ACHN (cell line): ENCODE data around the gene OR9G4.
A peak's percentile ranks its signal among the peaks of the same experiment; 100 is the strongest.

Source experiments
- DNase-seq: peaks from one replicate; pipeline ENCODE4 v3.0.0-alpha.2; 2015
- in situ Hi-C: cut with HindIII; loops from 2 replicates; pipeline ENCODE4 v1.10.0; 2017; ENCODE audit warnings: low sequenced_read_pairs, low pct_ligation_motif_present, low pct_unique_long_range_greater_than_20kb

OR9G4 gene

DNA sequence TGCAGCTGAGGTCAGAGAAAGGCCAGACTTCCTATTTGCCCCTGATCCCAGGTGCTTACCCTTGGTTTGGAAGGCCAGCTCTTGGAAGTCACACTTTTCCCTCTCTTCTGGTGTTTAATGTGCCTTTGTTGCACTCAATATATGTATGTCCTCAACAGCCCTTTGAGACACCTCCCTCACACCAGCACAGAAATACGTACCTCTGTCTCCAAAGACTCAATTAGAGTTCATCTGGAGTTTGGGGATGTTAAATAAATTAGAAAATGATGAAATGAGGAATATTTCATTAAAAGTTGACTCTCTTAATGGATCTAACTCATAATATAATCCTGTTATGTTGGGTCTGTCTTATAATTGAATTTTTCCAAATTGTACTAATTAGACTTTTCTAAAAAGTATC is at the start of gene OR9G4:
Gene OR9G4, minus strand, starts transcription at position 101 of the 400 bp plus-strand sequence. CDS start 4,931 bp downstream, outside the sequence.
- no peak for DNase-seq
- in situ Hi-C loops: no loop called here

GRCh38 chr11:56783448-56784041 is 35.0 kb upstream of the OR9G4 start:
- in situ Hi-C loops: no loop called here
- DNase-seq: peak; percentile 61

GRCh38 chr11:56782167-56782847 is 33.8 kb upstream of the OR9G4 start:
- in situ Hi-C loops: no loop called here
- no peak for DNase-seq

DNA sequence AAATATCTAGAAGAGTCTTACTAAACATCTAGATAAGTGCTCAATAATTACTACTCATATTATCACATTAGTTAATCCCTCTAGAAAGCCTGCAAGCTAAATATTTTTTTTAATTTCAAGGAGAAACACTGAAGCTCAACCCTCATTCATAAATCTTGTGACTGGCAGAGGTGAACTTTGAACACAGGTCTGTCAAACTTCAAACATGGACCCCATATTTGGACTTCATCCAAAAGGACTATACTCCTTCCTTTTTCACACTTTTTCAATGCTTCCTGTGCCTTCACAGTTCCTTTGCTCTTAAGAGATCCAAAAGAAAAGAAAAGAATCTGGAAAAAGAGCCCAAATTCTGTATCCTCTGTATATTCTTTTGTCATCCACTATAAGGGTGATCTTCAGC is 28.3 kb upstream of the OR9G4 start:
- in situ Hi-C loops: no loop called here
- no peak for DNase-seq

DNA sequence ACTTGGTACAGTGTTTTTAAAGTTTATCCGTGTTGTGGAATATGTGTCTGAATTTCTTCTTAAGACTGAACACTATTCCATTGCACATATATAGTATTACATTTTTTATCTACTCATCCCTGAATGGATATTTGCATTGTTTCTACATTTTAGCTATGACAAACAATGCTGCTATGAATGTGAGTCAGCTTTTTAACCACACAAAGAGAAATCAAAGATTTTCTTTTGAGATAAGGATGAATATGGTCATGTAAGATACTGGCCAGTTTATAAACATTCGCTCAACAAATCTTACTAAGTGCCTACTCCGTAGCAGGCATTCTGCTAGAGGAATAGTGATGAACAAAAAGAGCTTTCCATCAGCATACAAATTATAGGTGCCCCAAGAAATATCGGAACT is 16.5 kb upstream of the OR9G4 start:
- in situ Hi-C loops: no loop called here
- DNase-seq: no peak

DNA sequence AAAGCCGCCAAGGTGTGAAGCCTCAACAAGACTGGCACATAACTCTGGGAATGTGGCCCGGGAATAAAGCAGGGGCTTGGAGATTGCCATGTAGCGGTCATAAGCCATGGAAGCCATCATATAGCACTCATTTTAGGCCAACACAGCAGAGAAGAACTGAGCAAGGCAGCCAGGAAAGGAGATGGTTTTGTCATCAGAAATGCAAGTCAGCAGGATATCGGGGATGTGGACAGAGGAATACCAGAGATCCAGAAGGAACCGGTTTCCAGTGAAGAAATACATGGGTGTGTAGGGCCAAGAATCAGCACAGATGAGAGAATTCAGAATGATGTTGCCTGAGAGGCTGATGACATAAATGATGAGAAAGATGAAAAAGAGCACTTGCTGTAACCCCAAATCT is 3.0 kb upstream of the OR9G4 start:
- DNase-seq: no peak
- in situ Hi-C loops: no loop called here

- DNase-seq: no peak
- in situ Hi-C loops: no loop called here
These were observed 1.7 kb upstream of the OR9G4 start for GRCh38 chr11:56750190-56750589.

DNA sequence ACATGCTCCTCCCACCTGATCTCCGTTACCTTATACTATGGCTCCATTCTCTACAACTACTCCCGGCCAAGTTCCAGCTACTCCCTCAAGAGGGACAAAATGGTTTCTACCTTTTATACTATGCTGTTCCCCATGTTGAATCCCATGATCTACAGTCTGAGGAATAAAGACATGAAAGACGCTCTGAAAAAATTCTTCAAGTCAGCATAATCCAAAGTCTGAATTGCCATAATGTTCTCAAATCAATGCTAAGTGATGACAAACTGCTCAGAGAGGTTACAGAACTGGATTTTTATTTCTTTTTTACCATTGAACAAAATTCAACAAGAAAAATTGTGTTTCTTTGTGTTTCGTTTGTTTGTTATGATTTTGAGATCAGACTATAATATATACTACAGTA is 7.6 kb downstream of the OR9G4 start:
- in situ Hi-C loops: no loop called here
- DNase-seq: no peak

DNA sequence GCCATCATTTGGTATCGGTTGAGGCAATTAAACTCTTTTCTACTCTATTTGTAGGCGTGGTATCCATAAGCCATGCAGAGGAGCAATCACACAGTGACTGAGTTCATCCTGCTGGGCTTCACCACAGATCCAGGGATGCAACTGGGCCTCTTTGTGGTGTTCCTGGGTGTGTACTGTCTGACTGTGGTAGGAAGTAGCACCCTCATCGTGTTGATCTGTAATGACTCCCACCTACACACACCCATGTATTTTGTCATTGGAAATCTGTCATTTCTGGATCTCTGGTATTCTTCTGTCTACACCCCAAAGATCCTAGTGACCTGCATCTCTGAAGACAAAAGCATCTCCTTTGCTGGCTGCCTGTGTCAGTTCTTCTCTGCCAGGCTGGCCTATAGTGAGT is 8.4 kb downstream of the OR9G4 start:
- in situ Hi-C loops: no loop called here
- no peak for DNase-seq

DNA sequence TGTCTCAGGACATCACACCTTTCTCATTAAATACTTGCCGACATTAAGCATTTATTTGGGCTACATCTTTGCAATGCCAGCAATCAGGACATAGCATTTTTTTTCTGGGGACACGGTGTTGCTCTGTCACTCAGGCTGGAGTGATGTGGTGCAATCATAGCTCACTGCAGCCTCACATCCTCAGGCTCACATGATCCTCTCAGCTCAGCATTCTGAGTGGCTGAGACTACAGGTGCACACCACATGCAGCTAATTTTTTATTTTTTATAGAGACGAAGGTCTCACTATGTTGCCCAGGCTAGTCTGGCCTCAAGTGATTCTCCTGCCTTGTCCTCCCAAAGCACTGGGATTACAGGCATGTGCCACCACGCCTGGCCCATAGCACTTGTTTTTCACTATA is 28.0 kb downstream of the OR9G4 start:
- in situ Hi-C loops: no loop called here

GRCh38 chr11:56716379-56716854 is 32.1 kb downstream of the OR9G4 start:
- in situ Hi-C loops: no loop called here
- DNase-seq: no peak

More for the DNA sequence above, 28.0 kb downstream of the OR9G4 start:
- no peak for DNase-seq

GRCh38 chr11:56714206-56714605 is 34.3 kb downstream of the OR9G4 start:
- in situ Hi-C loops: no loop called here
- DNase-seq: no peak

- DNase-seq: no peak
These were observed 42.0 kb downstream of the OR9G4 start for GRCh38 chr11:56706486-56706885.

DNA sequence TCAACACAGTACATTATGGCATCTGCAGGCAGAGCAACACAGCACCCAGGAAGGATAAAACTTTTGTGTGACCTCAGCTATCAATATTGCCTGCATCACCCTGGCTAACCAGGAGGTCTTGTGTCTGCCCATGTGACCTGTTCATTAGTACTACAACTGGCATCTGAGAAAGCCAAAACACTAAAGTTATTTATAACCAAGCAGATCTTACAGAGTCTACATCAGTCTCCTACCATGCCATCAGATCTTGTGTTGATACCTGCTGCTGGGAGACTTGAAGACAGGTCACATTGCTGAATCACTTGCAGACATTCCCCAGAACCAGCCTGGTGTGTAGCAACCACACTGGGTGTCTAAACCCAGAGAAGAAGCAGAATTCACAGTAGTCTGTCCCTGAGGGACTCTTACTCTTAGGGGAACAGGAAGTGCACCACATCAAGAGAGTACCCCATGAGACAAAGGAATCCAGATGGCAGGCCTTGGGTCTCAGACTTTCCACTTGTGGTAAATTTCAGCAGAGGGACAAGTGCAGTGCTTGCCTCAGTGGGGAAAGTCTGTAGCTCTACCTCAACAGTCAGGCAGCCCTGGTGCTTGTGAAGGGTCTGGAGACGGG is 42.6 kb downstream of the OR9G4 start:
- in situ Hi-C loops: no loop called here

More at GRCh38 chr11:56706486-56706885, 42.0 kb downstream of the OR9G4 start:
- in situ Hi-C loops: no loop called here

GRCh38 chr11:56700914-56701485 is 47.5 kb downstream of the OR9G4 start:
- in situ Hi-C loops: no loop called here
- no peak for DNase-seq

More for the DNA sequence above, 42.6 kb downstream of the OR9G4 start:
- no peak for DNase-seq

DNA sequence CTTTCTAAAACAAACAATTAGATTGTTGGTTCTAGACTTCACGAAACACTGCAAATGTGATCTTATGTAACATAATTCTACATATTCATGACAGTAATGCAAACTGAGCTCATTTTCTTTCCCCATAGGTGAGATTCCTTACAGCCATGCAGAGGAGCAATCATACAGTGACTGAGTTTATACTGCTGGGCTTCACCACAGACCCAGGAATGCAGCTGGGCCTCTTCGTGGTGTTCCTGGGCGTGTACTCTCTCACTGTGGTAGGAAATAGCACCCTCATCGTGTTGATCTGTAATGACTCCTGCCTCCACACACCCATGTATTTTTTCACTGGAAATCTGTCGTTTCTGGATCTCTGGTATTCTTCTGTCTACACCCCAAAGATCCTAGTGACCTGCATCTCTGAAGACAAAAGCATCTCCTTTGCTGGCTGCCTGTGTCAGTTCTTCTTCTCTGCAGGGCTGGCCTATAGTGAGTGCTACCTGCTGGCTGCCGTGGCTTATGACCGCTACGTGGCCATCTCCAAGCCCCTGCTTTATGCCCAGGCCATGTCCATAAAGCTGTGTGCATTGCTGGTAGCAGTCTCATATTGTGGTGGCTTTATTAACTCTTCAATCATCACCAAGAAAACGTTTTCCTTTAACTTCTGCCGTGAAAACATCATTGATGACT is 48.1 kb downstream of the OR9G4 start:
- no peak for DNase-seq
- in situ Hi-C loops: no loop called here

DNA sequence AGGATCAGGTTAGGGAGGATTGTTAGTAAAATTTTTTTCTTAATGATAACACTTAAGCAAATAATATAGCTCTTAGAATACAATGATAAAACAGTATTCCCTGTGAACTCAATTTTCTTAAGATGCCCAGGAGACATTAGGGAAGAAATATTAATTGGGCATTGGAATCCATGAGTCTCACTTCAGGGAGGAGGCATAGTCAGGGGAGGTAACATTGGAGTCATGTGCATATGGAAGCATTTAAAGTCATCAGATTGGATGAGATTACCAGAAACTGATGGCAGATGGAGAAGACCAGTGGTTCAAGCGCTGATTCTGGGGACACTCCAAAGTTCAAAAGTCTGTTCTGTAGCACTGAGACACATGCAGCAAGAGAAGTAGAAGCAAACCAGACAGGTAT is 49.7 kb downstream of the OR9G4 start, which contains the start of gene OR9G1:
Gene OR9G1, plus strand, starts transcription at position 301 of the 400 bp plus-strand sequence. CDS start 1,293 bp downstream, outside the sequence.
- DNase-seq: no peak
- in situ Hi-C loops: no loop called here

DNA sequence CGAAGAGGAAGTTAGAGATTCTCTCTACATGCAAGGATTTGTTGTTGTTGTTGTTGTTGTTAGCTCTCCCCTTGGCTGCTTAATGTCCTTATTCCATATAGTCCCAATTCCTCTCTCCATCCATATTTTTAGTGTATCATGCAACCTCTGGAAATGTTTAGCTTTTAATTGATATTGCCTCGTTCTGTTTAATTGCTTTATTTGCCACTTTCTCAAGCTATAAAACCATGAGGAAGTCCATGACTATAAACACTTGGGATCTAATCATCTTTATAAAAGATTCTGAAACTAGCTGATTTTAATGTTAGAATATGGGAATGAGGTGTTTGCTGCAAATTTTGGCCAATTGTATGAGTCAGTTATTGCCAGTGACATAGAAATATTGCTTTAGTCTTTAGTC is 55.1 kb downstream of the OR9G4 start:
- in situ Hi-C loops: no loop called here
- DNase-seq: no peak
